GM12878 (cell line): Measurements from ENCODE around the gene PACS1. TPM values are rescaled to one million over a fixed set of nuclear protein-coding genes. Genes with fewer than 3 reads are reported as not detected.
A peak's percentile ranks its signal among the peaks of the same experiment; 100 is the strongest.

ENCODE experiments used
- BACH1 ChIP-seq: fragments of 450-650 bp; IDR thresholded peaks from 2 replicates; pipeline ENCODE4 v1.6.1; 2017; ENCODE audit warnings: mild to moderate bottlenecking, borderline replicate concordance
- CUX1 ChIP-seq: IDR thresholded peaks from 2 replicates; pipeline ENCODE4 v1.6.1; 2012; ENCODE audit warnings: improper control_type of control experiment, low read depth, low read length; ENCODE audit not compliant: insufficient replicate concordance
- E4F1 ChIP-seq: fragments of 450-650 bp; IDR thresholded peaks from 2 replicates; pipeline ENCODE4 v1.6.1; 2018; ENCODE audit warnings: borderline replicate concordance, mild to moderate bottlenecking; ENCODE audit not compliant: partially characterized antibody
- IKZF2 ChIP-seq, 2 experiments: fragments of 450-650 bp; IDR thresholded peaks; 2 replicates each; pipeline ENCODE4 v1.6.1; 2017; ENCODE audit warnings: mild to moderate bottlenecking in 2 of 2, moderate library complexity in 2 of 2
- MEF2B ChIP-seq: fragments of 450-650 bp; IDR thresholded peaks from 2 replicates; pipeline ENCODE4 v1.6.1; 2018; ENCODE audit warnings: mild to moderate bottlenecking, moderate library complexity; ENCODE audit not compliant: partially characterized antibody, poor library complexity, severe bottlenecking
- RCOR1 ChIP-seq: conservative IDR thresholded peaks from 2 replicates; pipeline ENCODE4 v1.6.1; 2012; ENCODE audit warnings: low read depth, low read length, improper control_type of control experiment
- SKIL ChIP-seq: fragments of 450-650 bp; IDR thresholded peaks from 2 replicates; pipeline ENCODE4 v1.6.1; 2017; ENCODE audit warnings: mild to moderate bottlenecking, low read depth, inconsistent platforms; ENCODE audit not compliant: poor library complexity, severe bottlenecking
- TBL1XR1 ChIP-seq: IDR thresholded peaks from 2 replicates; pipeline ENCODE4 v1.6.1; 2012; ENCODE audit warnings: low read depth, low read length, improper control_type of control experiment
- ZBTB40 ChIP-seq: fragments of 450-650 bp; IDR thresholded peaks from 2 replicates; pipeline ENCODE4 v1.6.1; 2016; ENCODE audit warnings: mild to moderate bottlenecking, moderate library complexity, borderline replicate concordance
- ZSCAN29 ChIP-seq: fragments of 450-650 bp; IDR thresholded peaks from 2 replicates; pipeline ENCODE4 v1.6.1; 2017; ENCODE audit warnings: mild to moderate bottlenecking, moderate library complexity
- polyA plus RNA-seq, 11 experiments: library from polyadenylated mRNA; depleted of rRNA in 4 of 11; unstranded in 6 of 11; stranded (reverse) in 5 of 11; fragments of >200 nt; fragmentation: Nextera tagmentation in 4 of 11; fragmentation: Illumina TruSeq in 1 of 11; extraction: Ambion mirVana in 4 of 11; extraction: Trizol in 1 of 11; gene quantifications; 1 replicate in 1 of 11; 2 replicates in 10 of 11; pipeline versions ENCODE4 v1.2.1 to v1.2.3, GENCODE V29; 2011 to 2016; ENCODE audit warnings: inconsistent platforms in 2 of 11, missing spikeins in 2 of 11, low read depth in 1 of 11
- total RNA-seq, 4 experiments: library from RNA; depleted of rRNA in 3 of 4; stranded (reverse); fragments of >200 nt in 3 of 4; fragmentation: Illumina TruSeq in 1 of 4; extraction: Trizol in 1 of 4; gene quantifications; 2 replicates each; pipeline versions ENCODE4 v1.2.1 to v1.2.3, GENCODE V29; 2013 to 2021
- TF ChIP-seq, protein P1 (sequence below): IDR thresholded peaks from 2 replicates; pipeline ENCODE4 v1.6.1; 2011; ENCODE audit warnings: borderline replicate concordance, low read depth, mild to moderate bottlenecking, moderate library complexity, mixed read lengths, low read length; ENCODE audit not compliant: insufficient read depth; ENCODE audit errors: extremely low read length

The PACS1 gene
- total and polyA plus RNA-seq, 10 of the 15 experiments (the other 5 are each of a cell fraction or from before 2014, with no cell fraction given): 1.1 to 74.3 (median 17.9) TPM

- TF ChIP-seq ZBTB40 (0 out of 2 replicates have a peak, but pooled peaks have one; percentile 22), SKIL (no peak), IKZF2 (IDR thresholded peaks at IDR 0.05) (peak; percentile 64 to 71), RCOR1 (no peak), MEF2B (no peak), ZSCAN29 (peak; percentile 78), E4F1 (no peak), CUX1 (no peak), BACH1 (no peak), TBL1XR1 (no peak)
- TF ChIP-seq, protein P1, sequence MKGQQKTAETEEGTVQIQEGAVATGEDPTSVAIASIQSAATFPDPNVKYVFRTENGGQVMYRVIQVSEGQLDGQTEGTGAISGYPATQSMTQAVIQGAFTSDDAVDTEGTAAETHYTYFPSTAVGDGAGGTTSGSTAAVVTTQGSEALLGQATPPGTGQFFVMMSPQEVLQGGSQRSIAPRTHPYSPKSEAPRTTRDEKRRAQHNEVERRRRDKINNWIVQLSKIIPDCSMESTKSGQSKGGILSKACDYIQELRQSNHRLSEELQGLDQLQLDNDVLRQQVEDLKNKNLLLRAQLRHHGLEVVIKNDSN: no peak
Measured at GRCh38 chr11:66126808-66127555, 56.9 kb downstream of the PACS1 start (continued).
